ENCODE data around the gene FTH1. TPM values are rescaled to one million over a fixed set of nuclear protein-coding genes. Genes with fewer than 3 reads are reported as not detected.
A peak's percentile ranks its signal among the peaks of the same experiment; 100 is the strongest.
"Not testable (repeated sequence)": the region's sequence is repeated elsewhere in the genome, so short reads cannot be mapped to it uniquely, and the experiment has no call there.

Gene FTH1
- total RNA-seq, 1 donor, result 708 TPM

GRCh38 chr11:61958590-61958989 is 8.8 kb downstream of the FTH1 start:
- no peak overlapping the region for H3K4me3 ChIP-seq (ENCODE audit: low read depth, low read length)
- no peak for DNase-seq (ENCODE audit: low read depth)
- no peak for TF ChIP-seq CTCF (IDR thresholded peaks at IDR 0.05; ENCODE audit: insufficient read depth, low read depth, low read length)

- H3K4me3 ChIP-seq (ENCODE audit: low read depth, low read length), result no peak overlapping the region
- DNase-seq (ENCODE audit: low read depth), result no peak
- TF ChIP-seq CTCF (IDR thresholded peaks at IDR 0.05; ENCODE audit: insufficient read depth, low read depth, low read length), result no peak
These were observed 10.2 kb downstream of the FTH1 start for GRCh38 chr11:61957021-61957770.

GRCh38 chr11:61956191-61957020 is 11.0 kb downstream of the FTH1 start:
- no peak overlapping the region for H3K4me3 ChIP-seq (ENCODE audit: low read depth, low read length)
- no peak for DNase-seq (ENCODE audit: low read depth)
- TF ChIP-seq CTCF (IDR thresholded peaks at IDR 0.05; ENCODE audit: insufficient read depth, low read depth, low read length), result no peak

GRCh38 chr11:61955422-61956135 is 11.9 kb downstream of the FTH1 start:
- no peak for TF ChIP-seq CTCF (IDR thresholded peaks at IDR 0.05; ENCODE audit: insufficient read depth, low read depth, low read length)
- DNase-seq (ENCODE audit: low read depth), result no peak
- peak overlapping the region; percentile 48 for H3K4me3 ChIP-seq (ENCODE audit: low read depth, low read length)

- DNase-seq (ENCODE audit: low read depth), result peak; percentile 95
- peak; percentile 28 for TF ChIP-seq CTCF (IDR thresholded peaks at IDR 0.05; ENCODE audit: insufficient read depth, low read depth, low read length)
These were observed 12.5 kb downstream of the FTH1 start for GRCh38 chr11:61954851-61955421.

GRCh38 chr11:61954106-61954850 is 13.2 kb downstream of the FTH1 start:
- no peak for TF ChIP-seq CTCF (IDR thresholded peaks at IDR 0.05; ENCODE audit: insufficient read depth, low read depth, low read length)
- no peak for DNase-seq (ENCODE audit: low read depth)
- H3K4me3 ChIP-seq (ENCODE audit: low read depth, low read length), result no peak overlapping the region

More at GRCh38 chr11:61954851-61955421, 12.5 kb downstream of the FTH1 start:
- peak overlapping the region; percentile 48 for H3K4me3 ChIP-seq (ENCODE audit: low read depth, low read length)

- H3K4me3 ChIP-seq (ENCODE audit: low read depth, low read length), result not testable (repeated sequence)
These were observed 13.8 kb downstream of the FTH1 start for GRCh38 chr11:61953632-61954031.

More at GRCh38 chr11:61953632-61954031, 13.8 kb downstream of the FTH1 start:
- DNase-seq (ENCODE audit: low read depth), result not testable (repeated sequence)

All from fibroblast of villous mesenchyme (primary cell).